GM23248 (cell line): Measurements from ENCODE around the gene DEPDC7. TPM values are rescaled to one million over a fixed set of nuclear protein-coding genes. Genes with fewer than 3 reads are reported as not detected.
A peak's percentile ranks its signal among the peaks of the same experiment; 100 is the strongest.
"Not testable (repeated sequence)": the region's sequence is repeated elsewhere in the genome, so short reads cannot be mapped to it uniquely, and the experiment has no call there.

Experiments used
- DNase-seq: peaks from one replicate; pipeline ENCODE4 v3.0.0-alpha.2; 2015
- H2AFZ ChIP-seq: fragments of 200-600 bp; sonication (generic); 2 replicates; pipeline ENCODE4 v1.6.1; 2016; ENCODE audit warnings: antibody characterized with exemption
- H3F3A ChIP-seq: fragments of 200-600 bp; sonication (generic); 2 replicates; pipeline ENCODE4 v1.6.1; 2016; ENCODE audit warnings: mild to moderate bottlenecking, antibody characterized with exemption, mixed run types; ENCODE audit not compliant: insufficient read depth
- H3K27ac ChIP-seq: fragments of 200-600 bp; sonication (generic); 2 replicates; pipeline ENCODE4 v1.5.1; 2016; ENCODE audit warnings: mild to moderate bottlenecking
- H3K27me3 ChIP-seq: fragments of 200-600 bp; sonication (generic); replicated peaks from 2 replicates; pipeline ENCODE4 v1.6.1; 2016; ENCODE audit warnings: mild to moderate bottlenecking; ENCODE audit not compliant: insufficient read depth
- H3K36me3 ChIP-seq: fragments of 200-600 bp; sonication (generic); 2 replicates; pipeline ENCODE4 v1.6.1; 2016; ENCODE audit warnings: low read depth, mild to moderate bottlenecking
- H3K4me1 ChIP-seq: fragments of 200-600 bp; sonication (generic); 2 replicates; pipeline ENCODE4 v1.6.1; 2016; ENCODE audit warnings: mild to moderate bottlenecking; ENCODE audit not compliant: insufficient read depth
- H3K4me2 ChIP-seq: fragments of 200-600 bp; sonication (generic); one replicate; pipeline ENCODE4 v1.6.1; 2016; ENCODE audit warnings: mild to moderate bottlenecking; ENCODE audit not compliant: unreplicated experiment
- H3K4me3 ChIP-seq: fragments of 200-600 bp; sonication (generic); 2 replicates; pipeline ENCODE4 v1.5.1; 2016; ENCODE audit warnings: mild to moderate bottlenecking
- H3K79me2 ChIP-seq: fragments of 200-600 bp; sonication (generic); 2 replicates; pipeline ENCODE4 v1.6.1; 2016; ENCODE audit warnings: mild to moderate bottlenecking; ENCODE audit not compliant: insufficient read depth
- H3K9ac ChIP-seq: fragments of 200-600 bp; sonication (generic); 2 replicates; pipeline ENCODE4 v1.6.1; 2016; ENCODE audit warnings: mild to moderate bottlenecking
- H3K9me2 ChIP-seq: fragments of 200-600 bp; sonication (generic); 2 replicates; pipeline ENCODE4 v1.6.1; 2016; ENCODE audit warnings: mixed run types, mild to moderate bottlenecking, moderate library complexity; ENCODE audit not compliant: insufficient read depth
- H3K9me3 ChIP-seq: fragments of 200-600 bp; sonication (generic); one replicate; pipeline ENCODE4 v1.6.1; 2017; ENCODE audit warnings: low read depth
- H4K20me1 ChIP-seq: fragments of 200-600 bp; sonication (generic); 2 replicates; pipeline ENCODE4 v1.6.0; 2016; ENCODE audit not compliant: insufficient read depth
- EZH2 ChIP-seq: fragments of 200-600 bp; sonication (generic); IDR thresholded peaks from 2 replicates; pipeline ENCODE4 v1.6.1; 2018; ENCODE audit warnings: antibody characterized with exemption, mild to moderate bottlenecking; ENCODE audit not compliant: insufficient read depth, poor library complexity, severe bottlenecking
- EZH2phosphoT487 ChIP-seq: fragments of 200-600 bp; sonication (generic); IDR thresholded peaks from 2 replicates; pipeline ENCODE4 v1.6.1; 2018; ENCODE audit warnings: antibody characterized with exemption, moderate library complexity, mild to moderate bottlenecking, low read depth; ENCODE audit not compliant: insufficient read depth
- WGBS, 2 experiments: methylation state at CpG; one replicate each; pipeline ENCODE4 v1.1.6; 2015 to 2017; ENCODE audit warnings: low lambda C conversion rate in 2 of 2, low coverage in 1 of 2; ENCODE audit errors: missing lambda C conversion rate in 2 of 2; 5-methylcytosine and 5-hydroxymethylcytosine counted together
- in situ Hi-C: fragments of 300-500 bp; cut with MboI; formaldehyde crosslinking; loops from 2 replicates; pipeline ENCODE4 v1.15.0; 2020
- polyA plus RNA-seq: library from polyadenylated mRNA; unstranded; fragments of >200 nt; fragmentation: Nextera tagmentation; extraction: Ambion mirVana; gene quantifications from 2 replicates; pipeline ENCODE4 v1.2.1, GENCODE V29; 2016
- total RNA-seq: library from RNA; depleted of rRNA; stranded (reverse); fragments of >200 nt; shearing (Covaris generic); gene quantifications from 2 replicates; pipeline ENCODE4 v1.2.3, GENCODE V29; 2014

Gene DEPDC7
- total and polyA plus RNA-seq, 2 experiments from 2014 or later: 4.8 to 9.9 TPM

GRCh38 chr11:33025339-33025722 is 9.7 kb downstream of the DEPDC7 start:
- Histone ChIP-seq H3K36me3 (no peaks in the 10 kb centered on the region; the same call in 1 of the 2 replicates), H2AFZ (no peak overlapping the region), H4K20me1 (no peaks in the 10 kb centered on the region), H3K9me3 (no peaks in the 10 kb centered on the region), H3K27ac (no peak overlapping the region), H3K4me2 (no peak overlapping the region), H3F3A (peaks cover 21% of the 10 kb centered on the region), H3K9ac (no peak overlapping the region), H3K79me2 (peaks cover 31% of the 10 kb centered on the region), H3K9me2 (no peaks in the 10 kb centered on the region), H3K4me3 (no peak overlapping the region), H3K27me3 (no peaks in the 10 kb centered on the region), H3K4me1 (peaks cover 30% of the 10 kb centered on the region)
- TF ChIP-seq EZH2phosphoT487 (no peak), EZH2 (no peak)
- 96 to 99% methylated on average over 3 of the region's 3 CpGs for WGBS, 2 experiments
- no peak for DNase-seq
- in situ Hi-C loops: no loop called here

GRCh38 chr11:33027233-33027632 is 11.6 kb downstream of the DEPDC7 start:
- 28 to 34% methylated on average over 2 of the region's 2 CpGs for WGBS, 2 experiments
- H3K4me3 ChIP-seq: no peak overlapping the region
- peak; percentile 24 for DNase-seq
- no peaks in the 10 kb centered on the region for H3K9me3 ChIP-seq
- TF ChIP-seq EZH2: no peak
- no peak for TF ChIP-seq EZH2phosphoT487
- H2AFZ ChIP-seq: no peak overlapping the region
- no peak overlapping the region for H3K9ac ChIP-seq
- H3K9me2 ChIP-seq: no peaks in the 10 kb centered on the region
- in situ Hi-C loops: no loop called here
- no peaks in the 10 kb centered on the region for H4K20me1 ChIP-seq
- H3K79me2 ChIP-seq: peaks cover 23% of the 10 kb centered on the region
- H3K36me3 ChIP-seq: no peaks in the 10 kb centered on the region; the same call in 1 of the 2 replicates
- H3K27ac ChIP-seq: no peak overlapping the region
- H3K4me2 ChIP-seq: peak overlapping the region; percentile 69
- peaks cover 30% of the 10 kb centered on the region for H3K4me1 ChIP-seq
- peaks cover 21% of the 10 kb centered on the region for H3F3A ChIP-seq
- no peaks in the 10 kb centered on the region for H3K27me3 ChIP-seq

- H3K4me3 ChIP-seq: peak overlapping the region; percentile 15; the same call in 1 of the 2 replicates
- in situ Hi-C loops: no loop called here
- H3K27ac ChIP-seq: 0 out of 2 replicates have a peak overlapping the region, but pooled peaks have one; percentile 18
- H3K79me2 ChIP-seq: peaks cover 17% of the 10 kb centered on the region
- H3F3A ChIP-seq: peaks cover 21% of the 10 kb centered on the region
- no peaks in the 10 kb centered on the region for H3K27me3 ChIP-seq
- peak overlapping the region; percentile 69 for H3K4me2 ChIP-seq
- peak; percentile 43 for DNase-seq
- 77 to 79% methylated on average over 4 of the region's 4 CpGs for WGBS, 2 experiments
- no peak overlapping the region for H3K9ac ChIP-seq
- peaks cover 30% of the 10 kb centered on the region for H3K4me1 ChIP-seq
- no peaks in the 10 kb centered on the region for H3K9me3 ChIP-seq
- TF ChIP-seq EZH2 (no peak), EZH2phosphoT487 (no peak)
- H3K9me2 ChIP-seq: no peaks in the 10 kb centered on the region
- no peak overlapping the region for H2AFZ ChIP-seq
- H4K20me1 ChIP-seq: no peaks in the 10 kb centered on the region
- peaks cover 4% of the 10 kb centered on the region; the same call in 1 of the 2 replicates for H3K36me3 ChIP-seq
These were observed 12.3 kb downstream of the DEPDC7 start for GRCh38 chr11:33027846-33028536.

GRCh38 chr11:33028537-33028914 is 12.8 kb downstream of the DEPDC7 start:
- Histone ChIP-seq H3K4me2 (peak overlapping the region; percentile 69), H3K9me3 (no peaks in the 10 kb centered on the region), H3K36me3 (peaks cover 8% of the 10 kb centered on the region; the same call in 1 of the 2 replicates), H3K4me3 (peak overlapping the region; percentile 15; the same call in 1 of the 2 replicates), H3K27me3 (no peaks in the 10 kb centered on the region), H3K9ac (no peak overlapping the region), H3K9me2 (no peaks in the 10 kb centered on the region), H3K27ac (0 out of 2 replicates have a peak overlapping the region, but pooled peaks have one; percentile 18), H3K79me2 (peaks cover 12% of the 10 kb centered on the region), H2AFZ (no peak overlapping the region), H3F3A (peaks cover 21% of the 10 kb centered on the region), H3K4me1 (peaks cover 30% of the 10 kb centered on the region), H4K20me1 (no peaks in the 10 kb centered on the region)
- TF ChIP-seq EZH2 (no peak), EZH2phosphoT487 (no peak)
- in situ Hi-C loops: no loop called here
- DNase-seq: no peak
- WGBS, 2 experiments: 95 to 98% methylated on average over 2 of the region's 2 CpGs

DNA sequence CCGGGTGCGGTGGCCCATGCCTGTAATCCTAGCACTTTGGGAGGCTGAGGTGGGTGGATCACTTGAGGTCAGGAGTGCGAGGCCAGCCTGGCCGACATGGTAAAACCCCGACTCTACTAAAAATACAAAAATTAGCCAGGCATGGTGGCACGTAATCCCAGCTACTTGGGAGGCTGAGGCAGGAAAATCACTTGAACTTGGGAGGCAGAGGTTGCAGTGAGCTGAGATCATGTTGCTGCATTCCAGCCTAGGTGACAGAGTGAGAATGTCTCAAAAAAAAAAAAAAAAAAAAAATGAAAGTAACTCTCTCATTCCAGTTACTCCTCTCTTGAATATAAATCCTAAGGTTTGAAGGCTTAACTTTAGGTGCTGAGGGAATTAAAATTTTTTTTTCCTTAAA is 13.5 kb downstream of the DEPDC7 start:
- DNase-seq, H3K27ac ChIP-seq, H3K9me2 ChIP-seq, H3K9me3 ChIP-seq, H3K36me3 ChIP-seq, H3K79me2 ChIP-seq, H3K9ac ChIP-seq, in situ Hi-C loops, H3K4me3 ChIP-seq, H3K27me3 ChIP-seq, H2AFZ ChIP-seq, H4K20me1 ChIP-seq, H3K4me2 ChIP-seq: not testable (repeated sequence)
- 64 to 65% methylated on average over 6 of the region's 6 CpGs for WGBS, 2 experiments
- Histone ChIP-seq H3K4me1 (peaks cover 30% of the 10 kb centered on the region), H3F3A (peaks cover 21% of the 10 kb centered on the region)
